Measurements from ENCODE around the gene PSME4.

- TF ChIP-seq CTCF (IDR thresholded peaks at IDR 0.05; ENCODE audit: borderline replicate concordance, extremely low read depth, low read length, poor library complexity, severe bottlenecking) (no peak), EZH2 (IDR thresholded peaks at IDR 0.05; ENCODE audit: borderline replicate concordance, low read depth, low read length, severe bottlenecking) (no peak)
These were observed 29.7 kb upstream of the PSME4 start for GRCh38 chr2:54000524-54000923.

Measured in DND-41 (cell line).